ENCODE data around the gene EXOC4. TPM values are rescaled to one million over a fixed set of nuclear protein-coding genes. Genes with fewer than 3 reads are reported as not detected.
"Not testable (repeated sequence)": the region's sequence is repeated elsewhere in the genome, so short reads cannot be mapped to it uniquely, and the experiment has no call there.

Gene EXOC4
- total RNA-seq, 1 donor from 2014 or later: 67.7 TPM

DNA sequence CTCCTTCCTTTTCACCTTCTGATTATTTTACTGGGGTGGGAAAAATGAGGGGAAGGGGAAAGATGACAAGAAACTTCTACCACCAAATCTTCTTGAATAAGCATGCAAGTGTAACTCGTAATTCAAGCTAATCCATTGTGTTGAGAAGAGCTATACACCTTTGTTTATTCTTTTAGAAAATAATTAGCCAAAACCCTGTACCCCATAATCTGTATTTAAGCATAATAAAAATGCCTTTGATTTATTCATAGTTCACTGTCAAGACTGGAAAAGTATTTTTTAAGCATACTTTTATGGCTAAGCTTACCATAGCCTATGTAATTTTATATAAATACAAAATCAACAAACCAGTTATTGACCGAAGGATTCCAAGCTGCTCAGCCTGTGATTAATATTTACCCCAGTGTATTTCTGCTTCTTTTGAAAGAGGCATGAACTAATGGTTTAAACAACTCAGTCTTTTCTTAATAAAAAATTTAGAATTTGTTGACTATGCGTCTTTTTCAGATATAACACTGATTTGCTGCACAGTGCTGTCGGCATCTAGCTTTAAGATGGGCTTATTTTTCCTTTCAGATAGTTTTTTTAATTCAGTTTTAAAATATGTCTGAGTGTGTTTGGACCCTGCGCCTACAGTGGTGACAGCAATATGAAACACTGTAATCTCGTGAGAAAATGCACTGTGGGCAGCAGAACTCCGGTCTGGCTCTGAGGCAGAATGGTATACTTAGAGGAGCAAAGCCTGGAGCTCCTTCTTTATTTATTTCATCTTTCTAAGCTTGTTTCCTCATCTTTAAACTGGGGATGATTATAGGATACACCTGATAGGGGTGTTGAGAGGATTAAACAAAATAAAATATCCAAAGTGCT is 635.4 kb downstream of the EXOC4 start:
- H3K36me3 Mint-ChIP-seq (ENCODE audit: low read depth): no peaks in the 10 kb centered on the region
- H3K4me3 Mint-ChIP-seq (ENCODE audit: unreplicated experiment): no peak overlapping the region
- H3K27me3 Mint-ChIP-seq (ENCODE audit: low read depth): no peaks in the 10 kb centered on the region
- no peaks in the 10 kb centered on the region for H3K4me1 Mint-ChIP-seq (ENCODE audit: low read depth)
- no peak for DNase-seq (ENCODE audit: low spot score)
- no peak overlapping the region for H3K27ac Mint-ChIP-seq (ENCODE audit: unreplicated experiment)
- no peaks in the 10 kb centered on the region for H3K9me3 Mint-ChIP-seq (ENCODE audit: low read depth)
- TF ChIP-seq, protein P1, sequence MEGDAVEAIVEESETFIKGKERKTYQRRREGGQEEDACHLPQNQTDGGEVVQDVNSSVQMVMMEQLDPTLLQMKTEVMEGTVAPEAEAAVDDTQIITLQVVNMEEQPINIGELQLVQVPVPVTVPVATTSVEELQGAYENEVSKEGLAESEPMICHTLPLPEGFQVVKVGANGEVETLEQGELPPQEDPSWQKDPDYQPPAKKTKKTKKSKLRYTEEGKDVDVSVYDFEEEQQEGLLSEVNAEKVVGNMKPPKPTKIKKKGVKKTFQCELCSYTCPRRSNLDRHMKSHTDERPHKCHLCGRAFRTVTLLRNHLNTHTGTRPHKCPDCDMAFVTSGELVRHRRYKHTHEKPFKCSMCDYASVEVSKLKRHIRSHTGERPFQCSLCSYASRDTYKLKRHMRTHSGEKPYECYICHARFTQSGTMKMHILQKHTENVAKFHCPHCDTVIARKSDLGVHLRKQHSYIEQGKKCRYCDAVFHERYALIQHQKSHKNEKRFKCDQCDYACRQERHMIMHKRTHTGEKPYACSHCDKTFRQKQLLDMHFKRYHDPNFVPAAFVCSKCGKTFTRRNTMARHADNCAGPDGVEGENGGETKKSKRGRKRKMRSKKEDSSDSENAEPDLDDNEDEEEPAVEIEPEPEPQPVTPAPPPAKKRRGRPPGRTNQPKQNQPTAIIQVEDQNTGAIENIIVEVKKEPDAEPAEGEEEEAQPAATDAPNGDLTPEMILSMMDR (IDR thresholded peaks at IDR 0.05): no peak

DNA sequence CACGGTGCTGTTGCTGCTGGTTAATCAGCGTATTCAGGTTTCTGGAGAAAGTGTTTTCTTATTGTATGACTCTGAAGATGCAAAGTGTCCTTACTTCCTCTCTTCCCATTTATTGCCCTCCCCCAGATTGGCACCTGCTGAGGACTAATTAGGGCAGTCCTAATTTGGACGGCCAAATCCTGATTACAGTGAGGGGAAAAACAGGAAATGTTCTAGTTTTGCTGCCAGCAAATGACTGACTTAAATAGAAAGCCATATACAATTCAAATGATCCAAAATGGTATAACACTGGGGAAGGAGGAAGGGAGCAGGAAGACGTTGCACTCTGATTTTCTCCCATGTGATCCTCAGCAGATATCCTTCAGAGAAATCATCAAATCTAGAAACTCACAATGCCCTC is 651.9 kb downstream of the EXOC4 start:
- Mint-ChIP-seq H3K27ac (ENCODE audit: unreplicated experiment) (no peak overlapping the region), H3K36me3 (ENCODE audit: low read depth) (peaks cover 6% of the 10 kb centered on the region), H3K4me3 (ENCODE audit: unreplicated experiment) (no peak overlapping the region), H3K4me1 (ENCODE audit: low read depth) (peaks cover 4% of the 10 kb centered on the region), H3K27me3 (ENCODE audit: low read depth) (no peaks in the 10 kb centered on the region), H3K9me3 (ENCODE audit: low read depth) (peaks cover 2% of the 10 kb centered on the region)
- DNase-seq (ENCODE audit: low spot score): no peak
- TF ChIP-seq, protein P1 (IDR thresholded peaks at IDR 0.05): no peak

DNA sequence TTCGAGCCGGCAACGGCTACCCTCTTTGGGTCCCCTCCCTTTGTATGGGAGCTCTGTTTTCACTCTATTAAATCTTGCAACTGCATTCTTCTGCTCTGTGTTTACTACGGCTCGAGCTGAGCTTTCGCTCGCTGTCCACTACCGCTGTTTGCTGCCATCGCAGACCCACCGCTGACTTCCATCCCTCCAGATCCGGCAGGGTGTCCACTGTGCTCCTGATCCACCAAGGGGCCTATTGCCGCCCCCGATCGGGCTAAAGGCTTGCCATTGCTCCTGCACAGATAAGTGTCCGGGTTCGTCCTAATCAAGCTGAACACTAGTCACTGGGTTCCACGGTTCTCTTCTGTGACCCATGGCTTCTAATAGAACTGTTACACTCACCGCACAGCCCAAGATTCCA is 653.7 kb downstream of the EXOC4 start:
- H3K4me1 Mint-ChIP-seq (ENCODE audit: low read depth); H3K27ac Mint-ChIP-seq (ENCODE audit: unreplicated experiment); H3K27me3 Mint-ChIP-seq (ENCODE audit: low read depth): not testable (repeated sequence)

DNA sequence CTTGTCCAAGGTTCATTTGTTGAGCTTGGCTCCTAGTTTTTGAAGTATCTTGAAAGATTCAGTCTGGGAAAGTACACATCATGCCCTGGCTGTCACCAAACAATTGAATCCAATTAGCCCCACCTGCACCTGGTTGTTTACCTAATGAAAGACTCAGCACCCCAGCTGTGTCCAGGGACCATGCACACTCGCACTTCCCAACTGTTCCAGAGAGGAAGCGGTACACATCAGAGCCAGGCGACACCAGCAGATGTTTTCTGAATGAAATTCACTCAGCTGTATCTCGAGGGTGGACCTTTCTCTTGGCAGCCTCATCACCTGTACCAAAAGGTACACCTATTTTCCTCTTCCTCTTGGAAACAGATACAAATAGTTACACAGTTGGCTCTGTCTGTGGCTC is 657.9 kb downstream of the EXOC4 start:
- H3K27me3 Mint-ChIP-seq (ENCODE audit: low read depth): no peaks in the 10 kb centered on the region
- TF ChIP-seq, protein P1 (IDR thresholded peaks at IDR 0.05): no peak
- H3K4me3 Mint-ChIP-seq (ENCODE audit: unreplicated experiment): no peak overlapping the region
- no peaks in the 10 kb centered on the region for H3K9me3 Mint-ChIP-seq (ENCODE audit: low read depth)
- H3K36me3 Mint-ChIP-seq (ENCODE audit: low read depth): no peaks in the 10 kb centered on the region
- H3K4me1 Mint-ChIP-seq (ENCODE audit: low read depth): peaks cover 4% of the 10 kb centered on the region
- DNase-seq (ENCODE audit: low spot score): no peak
- H3K27ac Mint-ChIP-seq (ENCODE audit: unreplicated experiment): no peak overlapping the region

More for the DNA sequence above, 653.7 kb downstream of the EXOC4 start:
- H3K9me3 Mint-ChIP-seq (ENCODE audit: low read depth); H3K4me3 Mint-ChIP-seq (ENCODE audit: unreplicated experiment); H3K36me3 Mint-ChIP-seq (ENCODE audit: low read depth); DNase-seq (ENCODE audit: low spot score): not testable (repeated sequence)

DNA sequence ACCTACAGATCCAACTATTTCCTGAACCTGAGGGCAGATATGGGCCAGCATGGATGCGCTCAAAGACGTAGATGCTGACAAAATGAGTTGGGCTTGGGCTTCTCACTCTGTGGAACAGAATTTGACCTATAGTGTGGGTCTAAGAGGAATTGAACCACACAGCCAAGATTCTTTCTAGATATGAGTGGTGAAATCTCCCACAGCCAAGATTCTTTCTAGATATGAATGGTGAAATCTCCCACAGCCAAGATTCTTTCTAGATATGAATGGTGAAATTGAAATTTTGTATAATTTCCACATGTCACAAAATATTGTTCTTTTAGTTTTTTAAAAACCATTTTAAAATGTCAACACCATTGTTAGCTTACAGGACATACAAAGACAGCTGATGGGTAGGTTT is 658.8 kb downstream of the EXOC4 start:
- Mint-ChIP-seq H3K4me3 (ENCODE audit: unreplicated experiment) (no peak overlapping the region), H3K4me1 (ENCODE audit: low read depth) (peaks cover 4% of the 10 kb centered on the region), H3K36me3 (ENCODE audit: low read depth) (no peaks in the 10 kb centered on the region), H3K27ac (ENCODE audit: unreplicated experiment) (no peak overlapping the region), H3K9me3 (ENCODE audit: low read depth) (no peaks in the 10 kb centered on the region), H3K27me3 (ENCODE audit: low read depth) (no peaks in the 10 kb centered on the region)
- DNase-seq (ENCODE audit: low spot score): no peak
- TF ChIP-seq, protein P1 (IDR thresholded peaks at IDR 0.05): no peak

Data from chondrocyte (in vitro differentiated cells).